Lower leg skin (tissue), 4 donors: ENCODE results near the gene LHX3. TPM values are rescaled to one million over a fixed set of nuclear protein-coding genes. Genes with fewer than 3 reads are reported as not detected.

Experiments used
- DNase-seq, 2 donors: peaks; one replicate each; pipeline ENCODE4 v3.0.0-alpha.2; 2019; ENCODE audit warnings: low spot score in 2 of 2
- H3K4me3 ChIP-seq: fragments of 200-600 bp; sonication (generic); 2 replicates; pipeline ENCODE4 v1.5.1; 2017; ENCODE audit warnings: mild to moderate bottlenecking, low read depth; ENCODE audit not compliant: poor library complexity, severe bottlenecking
- CTCF ChIP-seq, 3 donors: fragments of 450-650 bp; IDR thresholded peaks; one replicate each; pipeline ENCODE4 v1.5.1; 2016; ENCODE audit warnings: antibody characterized with exemption in 3 of 3, mild to moderate bottlenecking in 3 of 3, moderate library complexity in 2 of 3
- POLR2A ChIP-seq, 2 donors: fragments of 450-650 bp; IDR thresholded peaks; one replicate each; pipeline ENCODE4 v1.6.1; 2016 to 2017; ENCODE audit warnings: antibody characterized with exemption in 2 of 2, mild to moderate bottlenecking in 1 of 2, moderate library complexity in 1 of 2
- WGBS, 2 donors: methylation state at CpG; one replicate each; pipeline ENCODE4 v1.1.5; 2018; 5-methylcytosine and 5-hydroxymethylcytosine counted together
- intact Hi-C: fragments of 100-400 bp; cut with DNase I; formaldehyde crosslinking; loops from one replicate; pipeline ENCODE4 v1.15.0; 2023; ENCODE audit warnings: low total_unique reads
- total RNA-seq, 4 donors: library from RNA; depleted of rRNA; stranded (reverse); fragments of >200 nt; gene quantifications; one replicate each; pipeline ENCODE4 v1.1.0, GENCODE V29; 2016

The LHX3 gene
- total RNA-seq, 4 donors from 2014 or later, result 0.42 TPM; not detected in 3

GRCh38 chr9:136159851-136160250 is 45.1 kb downstream of the LHX3 start:
- TF ChIP-seq CTCF (IDR thresholded peaks at IDR 0.05) (no peak), POLR2A (IDR thresholded peaks at IDR 0.05) (no peak)
- intact Hi-C loops, result no loop called here
- H3K4me3 ChIP-seq, result no peak overlapping the region
- no peak for DNase-seq
- 91 to 93% methylated on average over 14 to 16 of the region's 16 CpGs for WGBS, 2 donors

GRCh38 chr9:136157477-136158265 is 47.3 kb downstream of the LHX3 start:
- TF ChIP-seq POLR2A (IDR thresholded peaks at IDR 0.05) (no peak), CTCF (IDR thresholded peaks at IDR 0.05) (no peak)
- intact Hi-C loops, result no loop called here
- WGBS, 2 donors, result 55 to 66% methylated on average over 11 to 20 of the region's 20 CpGs
- DNase-seq, result no peak
- no peak overlapping the region for H3K4me3 ChIP-seq

GRCh38 chr9:136156209-136157120 is 48.5 kb downstream of the LHX3 start:
- no peak overlapping the region for H3K4me3 ChIP-seq
- 43% methylated on average over 41 of the region's 42 CpGs for WGBS, 2 donors
- TF ChIP-seq CTCF (IDR thresholded peaks at IDR 0.05) (no peak), POLR2A (IDR thresholded peaks at IDR 0.05) (no peak)
- no peak for DNase-seq
- intact Hi-C loops, result no loop called here

- TF ChIP-seq POLR2A (IDR thresholded peaks at IDR 0.05) (no peak), CTCF (IDR thresholded peaks at IDR 0.05) (no peak)
- intact Hi-C loops, result no loop called here
- H3K4me3 ChIP-seq, result no peak overlapping the region
- DNase-seq, result no peak
- WGBS, 2 donors, result 52 to 69% methylated on average over 17 of the region's 17 CpGs
Measured at GRCh38 chr9:136155576-136155975, 49.4 kb downstream of the LHX3 start.

GRCh38 chr9:136154943-136155342 is 50.0 kb downstream of the LHX3 start:
- TF ChIP-seq CTCF (IDR thresholded peaks at IDR 0.05) (no peak), POLR2A (IDR thresholded peaks at IDR 0.05) (no peak)
- no peak for DNase-seq
- H3K4me3 ChIP-seq, result no peak overlapping the region
- intact Hi-C loops, result no loop called here
- WGBS, 2 donors, result 87% methylated on average over 14 of the region's 14 CpGs
